ENCODE data around the gene GPR137B.

GPR137B gene

GRCh38 chr1:236253119-236253518, 110.8 kb downstream of the GPR137B start:
- no peak for DNase-seq (ENCODE audit: low read depth in 2 of 3, low spot score in 1 of 3)

- no peak for DNase-seq (ENCODE audit: low read depth in 2 of 3, low spot score in 1 of 3)
Measured at GRCh38 chr1:236253918-236254637, 111.7 kb downstream of the GPR137B start.

- DNase-seq (ENCODE audit: low read depth in 2 of 3, low spot score in 1 of 3): no peak
Measured at GRCh38 chr1:236257216-236257615, 114.9 kb downstream of the GPR137B start.

- DNase-seq (ENCODE audit: low read depth in 2 of 3, low spot score in 1 of 3): no peak
Measured at GRCh38 chr1:236258114-236258622, 115.8 kb downstream of the GPR137B start.
